Activated T-cell treated with anti-CD3 and anti-CD28 coated beads, Interleukin-2, amount 50 U/mL, for 4 hours (primary cell): ENCODE results near the gene PHB1. TPM values are rescaled to one million over a fixed set of nuclear protein-coding genes. Genes with fewer than 3 reads are reported as not detected.
A peak's percentile ranks its signal among the peaks of the same experiment; 100 is the strongest.

Source experiments
- ATAC-seq, 2 donors: fragments of 200-7000 bp; cut with Tn5 transposase; one replicate each; pipeline ENCODE4 v1.10.0; 2021
- DNase-seq: peaks from one replicate; pipeline ENCODE4 v3.0.0-alpha.2; 2020
- H3K27me3 Mint-ChIP-seq: one replicate; pipeline ENCODE4 v1.8.0; 2021; ENCODE audit warnings: low read depth, mixed read lengths
- H3K36me3 Mint-ChIP-seq: one replicate; pipeline ENCODE4 v1.8.0; 2022; ENCODE audit warnings: mixed read lengths; ENCODE audit not compliant: insufficient read depth
- H3K4me1 Mint-ChIP-seq: one replicate; pipeline ENCODE4 v1.8.0; 2021; ENCODE audit warnings: low read depth, mixed read lengths
- H3K4me3 Mint-ChIP-seq: one replicate; pipeline ENCODE4 v1.8.0; 2021; ENCODE audit warnings: mild to moderate bottlenecking, moderate library complexity, mixed read lengths
- H3K9me3 Mint-ChIP-seq: one replicate; pipeline ENCODE4 v1.8.0; 2021; ENCODE audit warnings: mixed read lengths
- total RNA-seq, 3 donors: library from RNA; stranded (reverse); gene quantifications; one replicate each; pipeline ENCODE4 v1.2.1, GENCODE V29; 2021

The PHB1 gene
- total RNA-seq, 3 donors from 2014 or later, result 549 to 631 (median 628) TPM

- peak overlapping the region; percentile 62 for H3K4me3 Mint-ChIP-seq
- H3K9me3 Mint-ChIP-seq, result peaks cover 3% of the 10 kb centered on the region
- DNase-seq, result no peak
- no peaks in the 10 kb centered on the region for H3K27me3 Mint-ChIP-seq
- peaks cover 2% of the 10 kb centered on the region for H3K36me3 Mint-ChIP-seq
- peak; percentile 38 to 58 for ATAC-seq
- peaks cover 50% of the 10 kb centered on the region for H3K4me1 Mint-ChIP-seq
These were observed 27.0 kb downstream of the PHB1 start for GRCh38 chr17:49387498-49388289.

- H3K4me1 Mint-ChIP-seq, result peaks cover 45% of the 10 kb centered on the region
- ATAC-seq (no peak), DNase-seq (no peak)
- H3K27me3 Mint-ChIP-seq, result no peaks in the 10 kb centered on the region
- peaks cover 2% of the 10 kb centered on the region for H3K36me3 Mint-ChIP-seq
- peaks cover 3% of the 10 kb centered on the region for H3K9me3 Mint-ChIP-seq
- no peak overlapping the region for H3K4me3 Mint-ChIP-seq
These were observed 28.3 kb downstream of the PHB1 start for GRCh38 chr17:49386373-49386772.

- H3K9me3 Mint-ChIP-seq, result peaks cover 3% of the 10 kb centered on the region
- no peak for DNase-seq
- H3K4me1 Mint-ChIP-seq, result peaks cover 31% of the 10 kb centered on the region
- no peak for ATAC-seq
- H3K27me3 Mint-ChIP-seq, result no peaks in the 10 kb centered on the region
- H3K4me3 Mint-ChIP-seq, result no peak overlapping the region
- H3K36me3 Mint-ChIP-seq, result peaks cover 2% of the 10 kb centered on the region
These were observed 29.7 kb downstream of the PHB1 start for GRCh38 chr17:49384951-49385350.

- H3K36me3 Mint-ChIP-seq, result peaks cover 11% of the 10 kb centered on the region
- no peak overlapping the region for H3K4me3 Mint-ChIP-seq
- DNase-seq, result no peak
These were observed 31.6 kb downstream of the PHB1 start for GRCh38 chr17:49383060-49383459.

GRCh38 chr17:49382556-49382955 lies 32.1 kb downstream of the PHB1 start:
- peaks cover 9% of the 10 kb centered on the region for H3K4me1 Mint-ChIP-seq
- peaks cover 9% of the 10 kb centered on the region for H3K9me3 Mint-ChIP-seq
- ATAC-seq (no peak), DNase-seq (no peak)
- peaks cover 11% of the 10 kb centered on the region for H3K36me3 Mint-ChIP-seq
- H3K27me3 Mint-ChIP-seq, result no peaks in the 10 kb centered on the region
- no peak overlapping the region for H3K4me3 Mint-ChIP-seq

More at GRCh38 chr17:49383060-49383459, 31.6 kb downstream of the PHB1 start:
- Mint-ChIP-seq H3K27me3 (no peaks in the 10 kb centered on the region), H3K4me1 (peaks cover 14% of the 10 kb centered on the region), H3K9me3 (peaks cover 9% of the 10 kb centered on the region)
- ATAC-seq, result no peak

GRCh38 chr17:49381793-49382192 lies 32.9 kb downstream of the PHB1 start:
- H3K4me1 Mint-ChIP-seq, result peaks cover 2% of the 10 kb centered on the region
- peaks cover 11% of the 10 kb centered on the region for H3K36me3 Mint-ChIP-seq
- peaks cover 9% of the 10 kb centered on the region for H3K9me3 Mint-ChIP-seq
- DNase-seq (no peak), ATAC-seq (no peak)
- no peaks in the 10 kb centered on the region for H3K27me3 Mint-ChIP-seq
- H3K4me3 Mint-ChIP-seq, result no peak overlapping the region

- Mint-ChIP-seq H3K4me3 (no peak overlapping the region), H3K4me1 (no peaks in the 10 kb centered on the region), H3K9me3 (peaks cover 9% of the 10 kb centered on the region), H3K27me3 (no peaks in the 10 kb centered on the region), H3K36me3 (peaks cover 11% of the 10 kb centered on the region)
- no peak for ATAC-seq
- DNase-seq, result no peak
These were observed 33.6 kb downstream of the PHB1 start for GRCh38 chr17:49381033-49381432.

GRCh38 chr17:49379926-49380325 lies 34.8 kb downstream of the PHB1 start:
- Mint-ChIP-seq H3K27me3 (no peaks in the 10 kb centered on the region), H3K36me3 (peaks cover 15% of the 10 kb centered on the region), H3K9me3 (peaks cover 9% of the 10 kb centered on the region), H3K4me3 (no peak overlapping the region), H3K4me1 (no peaks in the 10 kb centered on the region)
- ATAC-seq (no peak), DNase-seq (no peak)

GRCh38 chr17:49378311-49378710 lies 36.4 kb downstream of the PHB1 start:
- DNase-seq (no peak), ATAC-seq (no peak)
- Mint-ChIP-seq H3K4me3 (no peak overlapping the region), H3K9me3 (peaks cover 6% of the 10 kb centered on the region), H3K27me3 (no peaks in the 10 kb centered on the region), H3K36me3 (peaks cover 13% of the 10 kb centered on the region), H3K4me1 (no peaks in the 10 kb centered on the region)

- H3K9me3 Mint-ChIP-seq, result peaks cover 6% of the 10 kb centered on the region
These were observed 39.1 kb downstream of the PHB1 start for GRCh38 chr17:49375544-49375943.

GRCh38 chr17:49373115-49373514 lies 41.6 kb downstream of the PHB1 start:
- DNase-seq, result no peak
- ATAC-seq, result no peak
- no peak overlapping the region for H3K4me3 Mint-ChIP-seq
- H3K27me3 Mint-ChIP-seq, result no peaks in the 10 kb centered on the region
- peaks cover 4% of the 10 kb centered on the region for H3K36me3 Mint-ChIP-seq
- H3K9me3 Mint-ChIP-seq, result no peaks in the 10 kb centered on the region
- H3K4me1 Mint-ChIP-seq, result peaks cover 6% of the 10 kb centered on the region

More at GRCh38 chr17:49375544-49375943, 39.1 kb downstream of the PHB1 start:
- H3K27me3 Mint-ChIP-seq, result no peaks in the 10 kb centered on the region
- peaks cover 13% of the 10 kb centered on the region for H3K36me3 Mint-ChIP-seq
- H3K4me1 Mint-ChIP-seq, result peaks cover 2% of the 10 kb centered on the region
- no peak overlapping the region for H3K4me3 Mint-ChIP-seq
- ATAC-seq, result no peak
- no peak for DNase-seq

- H3K27me3 Mint-ChIP-seq, result no peaks in the 10 kb centered on the region
- no peak for DNase-seq
- H3K9me3 Mint-ChIP-seq, result no peaks in the 10 kb centered on the region
- peaks cover 4% of the 10 kb centered on the region for H3K36me3 Mint-ChIP-seq
- no peak overlapping the region for H3K4me3 Mint-ChIP-seq
- H3K4me1 Mint-ChIP-seq, result peaks cover 7% of the 10 kb centered on the region
- ATAC-seq, result no peak
These were observed 42.3 kb downstream of the PHB1 start for GRCh38 chr17:49372425-49372824.

GRCh38 chr17:49370971-49371834 lies 43.5 kb downstream of the PHB1 start:
- no peak for ATAC-seq
- no peaks in the 10 kb centered on the region for H3K9me3 Mint-ChIP-seq
- no peaks in the 10 kb centered on the region for H3K27me3 Mint-ChIP-seq
- no peak overlapping the region for H3K4me3 Mint-ChIP-seq
- DNase-seq, result no peak
- peaks cover 6% of the 10 kb centered on the region for H3K36me3 Mint-ChIP-seq
- H3K4me1 Mint-ChIP-seq, result peaks cover 7% of the 10 kb centered on the region

GRCh38 chr17:49369760-49370159 lies 44.9 kb downstream of the PHB1 start:
- Mint-ChIP-seq H3K9me3 (no peaks in the 10 kb centered on the region), H3K4me1 (peaks cover 16% of the 10 kb centered on the region), H3K4me3 (no peak overlapping the region), H3K27me3 (no peaks in the 10 kb centered on the region), H3K36me3 (peaks cover 2% of the 10 kb centered on the region)
- DNase-seq (no peak), ATAC-seq (no peak)
